ENCODE measurements around the gene ARIH2. TPM values are rescaled to one million over a fixed set of nuclear protein-coding genes. Genes with fewer than 3 reads are reported as not detected.

The ARIH2 gene
- total and polyA plus RNA-seq, 2 of the 4 experiments (the other 2 are of a cell fraction): 62.3 to 93.7 TPM

GRCh38 chr3:49015765-49016164 is 97.1 kb downstream of the ARIH2 start:
- H2AK9ac ChIP-seq (replicated peaks; ENCODE audit: low read depth, low read length, poor library complexity): peak overlapping the region; percentile 33
- ChIA-PET CTCF (no interaction called here), POLR2A (ENCODE audit: unreplicated experiment) (no interaction called here)
- H3K27ac ChIP-seq (ENCODE audit: insufficient read depth, low read length): no peak overlapping the region
- H3K14ac ChIP-seq (replicated peaks; ENCODE audit: low read depth, low read length): no peak overlapping the region
- H3K23ac ChIP-seq (ENCODE audit: low read depth, low read length): no peak overlapping the region
- H3K27me3 ChIP-seq (ENCODE audit: control insufficient read depth, insufficient read depth, low read length): no peaks in the 10 kb centered on the region
- no CpG with 5 or more reads among the region's 6 CpGs for WGBS, 2 experiments (ENCODE audit: extremely low coverage in 2 of 2, insufficient read length in 1 of 2)
- H2BK15ac ChIP-seq (ENCODE audit: low read depth, low read length): no peak overlapping the region
- H3K4me3 ChIP-seq (ENCODE audit: insufficient read depth, low read depth, low read length): no peak overlapping the region
- ATAC-seq (ENCODE audit: low read depth) (no peak), DNase-seq (no peak)
- no peak overlapping the region for H4K91ac ChIP-seq (ENCODE audit: insufficient read depth, low read depth, low read length)
- H3K79me1 ChIP-seq (ENCODE audit: low read depth in 1 of 2, low read length in 2 of 2): peaks cover 20 to 92% of the 10 kb centered on the region in 2 experiments; a peak in 3 of 4 replicates
- no peak overlapping the region for H2BK120ac ChIP-seq (ENCODE audit: low read depth, low read length)
- H3K18ac ChIP-seq (ENCODE audit: low read depth, low read length): no peak overlapping the region
- H3K9me1 ChIP-seq (ENCODE audit: insufficient read depth, low read length): peaks cover 14% of the 10 kb centered on the region
- peaks cover 52% of the 10 kb centered on the region for H3K36me3 ChIP-seq (ENCODE audit: control insufficient read depth, insufficient read depth, low read length)
- intact Hi-C loops (cut with micrococcal nuclease): no loop called here
- H2AFZ ChIP-seq (replicated peaks; ENCODE audit: low read length, poor library complexity): peak overlapping the region; percentile 7
- no peak overlapping the region for H3K56ac ChIP-seq (ENCODE audit: extremely low read depth, insufficient read depth, low read length)
- no peak overlapping the region for H2BK20ac ChIP-seq (ENCODE audit: low read depth, low read length)
- no peak overlapping the region for H3K9ac ChIP-seq (ENCODE audit: low read depth, low read length)
- dilution Hi-C loops (cut with HindIII; ENCODE audit: low sequenced_read_pairs, unreplicated experiment): no loop called here
- no peaks in the 10 kb centered on the region for H3K9me3 ChIP-seq (ENCODE audit: control insufficient read depth, insufficient read depth, low read length)
- H2AK5ac ChIP-seq (ENCODE audit: low read depth, low read length): no peak overlapping the region
- no peak overlapping the region for H4K5ac ChIP-seq (ENCODE audit: low read depth, low read length)
- H4K8ac ChIP-seq (ENCODE audit: low read depth in 2 of 2, low read length in 2 of 2): no peak overlapping the region
- peaks cover 13% of the 10 kb centered on the region for H3K4me1 ChIP-seq (ENCODE audit: control insufficient read depth, insufficient read depth, low read length)
- no peak overlapping the region for H3K4ac ChIP-seq (ENCODE audit: low read depth, low read length)
- no peak for TF ChIP-seq CTCF (conservative IDR thresholded peaks at IDR 0.05; ENCODE audit: low read depth, low read length)
- TF ChIP-seq FOS (IDR thresholded peaks at IDR 0.05; ENCODE audit: low read depth, low read length): no peak
- TF ChIP-seq POLR2A (IDR thresholded peaks at IDR 0.05; ENCODE audit: low read depth, low read length): no peak
- TF ChIP-seq CHD1 (IDR thresholded peaks at IDR 0.05; ENCODE audit: low read depth, low read length): no peak
- TF ChIP-seq RFX5 (IDR thresholded peaks at IDR 0.05; ENCODE audit: low read depth, low read length): no peak
- no peak for TF ChIP-seq BHLHE40 (IDR thresholded peaks at IDR 0.05; ENCODE audit: low read depth, low read length)
- no peak for TF ChIP-seq MAFK (IDR thresholded peaks at IDR 0.05; ENCODE audit: low read depth, low read length)
- no peak for TF ChIP-seq RCOR1 (IDR thresholded peaks at IDR 0.05; ENCODE audit: insufficient replicate concordance, low read length)
- TF ChIP-seq NFE2L2 (IDR thresholded peaks at IDR 0.05; ENCODE audit: low read depth, low read length): no peak
- TF ChIP-seq, protein P1, sequence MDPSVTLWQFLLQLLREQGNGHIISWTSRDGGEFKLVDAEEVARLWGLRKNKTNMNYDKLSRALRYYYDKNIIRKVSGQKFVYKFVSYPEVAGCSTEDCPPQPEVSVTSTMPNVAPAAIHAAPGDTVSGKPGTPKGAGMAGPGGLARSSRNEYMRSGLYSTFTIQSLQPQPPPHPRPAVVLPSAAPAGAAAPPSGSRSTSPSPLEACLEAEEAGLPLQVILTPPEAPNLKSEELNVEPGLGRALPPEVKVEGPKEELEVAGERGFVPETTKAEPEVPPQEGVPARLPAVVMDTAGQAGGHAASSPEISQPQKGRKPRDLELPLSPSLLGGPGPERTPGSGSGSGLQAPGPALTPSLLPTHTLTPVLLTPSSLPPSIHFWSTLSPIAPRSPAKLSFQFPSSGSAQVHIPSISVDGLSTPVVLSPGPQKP (IDR thresholded peaks at IDR 0.05; ENCODE audit: borderline replicate concordance, low read depth, low read length): no peak
- no peak for TF ChIP-seq MXI1 (IDR thresholded peaks at IDR 0.05; ENCODE audit: borderline replicate concordance, low read depth, low read length)
- no peak for TF ChIP-seq RAD21 (IDR thresholded peaks at IDR 0.05; ENCODE audit: low read length)
- TF ChIP-seq CEBPB (IDR thresholded peaks at IDR 0.05; ENCODE audit: low read depth, low read length): no peak
- in situ Hi-C loops (cut with MboI; ENCODE audit: low sequenced_read_pairs): no loop called here
- no TSS peak for BruUV-seq (replicated peaks)
- H4K20me1 ChIP-seq (ENCODE audit: insufficient read depth, low read length): peaks cover 41% of the 10 kb centered on the region
- no peak overlapping the region for H2BK5ac ChIP-seq (ENCODE audit: low read depth, low read length, poor library complexity, severe bottlenecking)
- H3K4me2 ChIP-seq (ENCODE audit: low read depth, low read length): no peak overlapping the region

Data from IMR-90 (cell line).